HepG2 (cell line): Measurements from ENCODE around the gene HAPLN1. TPM values are rescaled to one million over a fixed set of nuclear protein-coding genes. Genes with fewer than 3 reads are reported as not detected.

Source experiments
- ATAC-seq: fragments of 200-7000 bp; cut with Tn5 transposase; 3 replicates; pipeline ENCODE4 v1.9.1; 2020; ENCODE audit warnings: mild to moderate bottlenecking, moderate library complexity
- BruUV-seq: library from RNA; stranded (reverse); fragments of 400-500 nt; replicated peaks from 2 replicates; lab custom pipeline; 2021; lab: Mats Ljungman, UMichigan
- CTCF ChIA-PET: fragments of 300-600 bp; formaldehyde crosslinking; extraction: SDS; loops from one replicate; lab custom pipeline; 2021; ENCODE audit warnings: low total read pairs, inconsistent platforms, low intra/inter-chr PET ratio; lab: Yijun Ruan, JAX
- POLR2A ChIA-PET: fragments of 350-600 bp; sonication (Branson Sonifier 250); formaldehyde crosslinking; loops from one replicate; lab custom pipeline; 2020; ENCODE audit warnings: antibody characterized with exemption, inconsistent platforms; lab: Yijun Ruan, JAX
- DNase-seq: peaks from one replicate; pipeline ENCODE4 v3.0.0-alpha.2; 2015; ENCODE audit warnings: low spot score
- FAIRE-seq: peaks from 3 replicates; lab custom pipeline; 2011; peaks lifted over from hg19 to GRCh38; lab: Jason Lieb, UNC
- H2AFZ ChIP-seq: one replicate; pipeline ENCODE4 v1.6.1; 2011; ENCODE audit warnings: low read length, inconsistent platforms
- H3K27ac ChIP-seq: fragments of 300-600 bp; 3 replicates; pipeline ENCODE4 v1.8.0; 2011; ENCODE audit warnings: mixed run types, mild to moderate bottlenecking, mixed read lengths, low read length, inconsistent platforms; ENCODE audit not compliant: insufficient read depth; ENCODE audit errors: extremely low read length
- H3K27me3 ChIP-seq, 2 experiments: fragments of 200-600 bp in 1 of 2; 2 replicates in 1 of 2; 3 replicates in 1 of 2; pipeline versions ENCODE4 v1.6.0 to v1.8.0; 2011; ENCODE audit warnings: low read length in 2 of 2, mild to moderate bottlenecking in 2 of 2, moderate library complexity in 2 of 2, inconsistent platforms in 1 of 2; ENCODE audit not compliant: insufficient read depth in 2 of 2, control insufficient read depth in 1 of 2
- H3K36me3 ChIP-seq, 2 experiments: fragments of 200-600 bp in 1 of 2; replicated peaks in 1 of 2; 2 replicates in 1 of 2; 3 replicates in 1 of 2; pipeline versions ENCODE4 v1.5.1 to v1.8.0; 2011; ENCODE audit warnings: low read length in 2 of 2, inconsistent platforms in 1 of 2; ENCODE audit not compliant: insufficient read depth in 2 of 2, control insufficient read depth in 1 of 2
- H3K4me1 ChIP-seq: 2 replicates; pipeline ENCODE4 v1.5.1; 2012; ENCODE audit warnings: low read length, inconsistent platforms; ENCODE audit not compliant: insufficient read depth
- H3K4me2 ChIP-seq: 2 replicates; pipeline ENCODE4 v1.6.0; 2011; ENCODE audit warnings: low read depth, low read length, inconsistent platforms
- H3K4me3 ChIP-seq, 3 experiments: fragments of 200-600 bp in 1 of 3; sonication (generic), shearing (Covaris generic) in 1 of 3; replicated peaks in 1 of 3; 2 replicates each; pipeline ENCODE4 v1.5.1; 2011 to 2016; ENCODE audit warnings: low read length in 3 of 3, inconsistent platforms in 2 of 3, low read depth in 2 of 3, mild to moderate bottlenecking in 2 of 3, control low read depth in 1 of 3, mixed read lengths in 1 of 3; ENCODE audit not compliant: insufficient read depth in 1 of 3
- H3K79me2 ChIP-seq: one replicate; pipeline ENCODE4 v1.6.1; 2011; ENCODE audit warnings: low read length, inconsistent platforms; ENCODE audit not compliant: insufficient read depth
- H3K9ac ChIP-seq: 2 replicates; pipeline ENCODE4 v1.6.0; 2011; ENCODE audit warnings: mild to moderate bottlenecking, low read depth, low read length, inconsistent platforms; ENCODE audit not compliant: insufficient read depth
- H3K9me3 ChIP-seq: 2 replicates; pipeline ENCODE4 v1.5.1; 2012; ENCODE audit warnings: mild to moderate bottlenecking, low read length
- H4K20me1 ChIP-seq: 2 replicates; pipeline ENCODE4 v1.6.0; 2011; ENCODE audit warnings: inconsistent platforms, mild to moderate bottlenecking, low read length, moderate library complexity; ENCODE audit not compliant: insufficient read depth
- ETV6 ChIP-seq: sonication (generic); formaldehyde crosslinking; conservative IDR thresholded peaks from 2 replicates; pipeline ENCODE4 v1.4.0; 2020; ENCODE audit warnings: missing genetic modification reagents
- NFE2L2 ChIP-seq: fragments of 150-350 bp; IDR thresholded peaks from 2 replicates; pipeline ENCODE4 v1.6.1; 2014; ENCODE audit warnings: low read length
- PCBP2 ChIP-seq: fragments of 200-400 bp; formaldehyde crosslinking; optimal IDR thresholded peaks from 2 replicates; pipeline ENCODE3; 2018; ENCODE audit warnings: low read length, low read depth; ENCODE audit not compliant: poor library complexity, severe bottlenecking
- POGZ ChIP-seq: sonication (generic); formaldehyde crosslinking; IDR thresholded peaks from 2 replicates; pipeline ENCODE4 v1.4.0; 2020; ENCODE audit warnings: mild to moderate bottlenecking, missing genetic modification reagents
- SOX6 ChIP-seq, 2 experiments: fragments of 450-650 bp in 1 of 2; sonication (generic) in 1 of 2; formaldehyde crosslinking in 1 of 2; IDR thresholded peaks; 2 replicates each; pipeline versions ENCODE4 v1.4.0 to v1.6.1; 2017 to 2020; ENCODE audit warnings: antibody characterized with exemption in 1 of 2, mild to moderate bottlenecking in 1 of 2, missing genetic modification reagents in 1 of 2
- ZNF546 ChIP-seq: sonication (generic); formaldehyde crosslinking; conservative IDR thresholded peaks from 2 replicates; pipeline ENCODE4 v1.8.1; 2023; ENCODE audit warnings: mild to moderate bottlenecking, missing genetic modification reagents
- ZNF670 ChIP-seq: sonication (generic); formaldehyde crosslinking; IDR thresholded peaks from 2 replicates; pipeline ENCODE4 v1.8.0; 2022; ENCODE audit warnings: mild to moderate bottlenecking, missing genetic modification reagents, borderline replicate concordance
- ZNF788 ChIP-seq: sonication (generic); formaldehyde crosslinking; IDR thresholded peaks from 2 replicates; pipeline ENCODE4 v1.5.0; 2020; ENCODE audit warnings: mild to moderate bottlenecking, missing genetic modification reagents, borderline replicate concordance
- WGBS: methylation state at CpG from one replicate; pipeline ENCODE4 v1.1.6; 2017; ENCODE audit warnings: low lambda C conversion rate; 5-methylcytosine and 5-hydroxymethylcytosine counted together
- in situ Hi-C: cut with HindIII; loops from 2 replicates; pipeline ENCODE4 v1.10.0; 2017; ENCODE audit warnings: low pct_unique_long_range_greater_than_20kb; ENCODE audit not compliant: extremely low pct_ligation_motif_present
- intact Hi-C: fragments of 100-400 bp; cut with micrococcal nuclease; formaldehyde crosslinking; loops from one replicate; pipeline ENCODE4 v1.10.0; 2022; ENCODE audit not compliant: unreplicated experiment
- polyA plus RNA-seq, 8 experiments: library from polyadenylated mRNA; depleted of rRNA in 3 of 8; stranded (reverse) in 7 of 8; unstranded in 1 of 8; fragments of >200 nt; fragmentation: Illumina TruSeq in 4 of 8; extraction: Trizol in 4 of 8; gene quantifications; 2 replicates each; pipeline versions ENCODE4 v1.2.1 to v1.2.3, GENCODE V29; 2011 to 2016; ENCODE audit warnings: low read depth in 4 of 8, missing spikeins in 1 of 8, mixed read lengths in 1 of 8; ENCODE audit not compliant: insufficient read depth in 1 of 8
- total RNA-seq, 5 experiments: library from RNA; depleted of rRNA; stranded (reverse); fragments of >200 nt; fragmentation: Illumina TruSeq; extraction: Trizol; gene quantifications; 2 replicates each; pipeline ENCODE4 v1.2.3, GENCODE V29; 2016; ENCODE audit warnings: low read depth in 1 of 5
- TF ChIP-seq, protein P1 (sequence below): sonication (generic); formaldehyde crosslinking; IDR thresholded peaks from 2 replicates; pipeline ENCODE4 v1.4.0; 2020; ENCODE audit warnings: mild to moderate bottlenecking, missing genetic modification reagents
- TF ChIP-seq, protein P2 (sequence below): sonication (generic); formaldehyde crosslinking; IDR thresholded peaks from 2 replicates; pipeline ENCODE4 v1.4.0; 2020; ENCODE audit warnings: missing genetic modification reagents, borderline replicate concordance
- TF ChIP-seq, protein P3 (sequence below): IDR thresholded peaks from 2 replicates; pipeline ENCODE4 v1.4.0; 2020; ENCODE audit warnings: mild to moderate bottlenecking, missing genetic modification reagents
- TF ChIP-seq, protein P4 (sequence below), 2 experiments: IDR thresholded peaks; 2 replicates each; pipeline ENCODE4 v1.6.1; 2011 to 2012; ENCODE audit warnings: low read length in 2 of 2, borderline replicate concordance in 1 of 2, low read depth in 1 of 2, mild to moderate bottlenecking in 1 of 2, moderate library complexity in 1 of 2
- TF ChIP-seq, protein P5 (sequence below): sonication (generic); formaldehyde crosslinking; IDR thresholded peaks from 2 replicates; pipeline ENCODE4 v1.5.1; 2020; ENCODE audit warnings: missing genetic modification reagents, mild to moderate bottlenecking, borderline replicate concordance

HAPLN1 gene
- total and polyA plus RNA-seq, 2 of the 13 experiments (the other 11 are each of a cell fraction or from before 2014, with no cell fraction given): not detected

DNA sequence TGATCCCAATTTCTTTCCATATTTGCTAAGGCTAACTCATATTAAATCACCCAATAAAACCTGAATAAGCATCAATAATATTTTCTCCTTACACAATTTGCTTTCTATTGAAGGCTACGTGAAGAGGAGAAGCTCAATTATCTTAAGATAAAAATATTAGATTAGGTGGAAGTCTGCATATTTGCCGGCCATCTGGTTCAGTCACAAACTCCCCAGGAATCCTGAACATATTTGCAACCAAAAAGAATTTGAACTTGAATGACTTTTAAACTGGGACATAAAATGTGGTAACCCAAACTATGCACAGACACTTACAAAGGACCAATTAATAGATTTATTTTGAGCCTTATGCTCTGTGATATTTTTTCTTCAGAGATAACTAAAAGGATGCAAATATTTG, 92.3 kb downstream of the HAPLN1 start:
- in situ Hi-C loops (no loop called here), intact Hi-C loops (no loop called here)
- Histone ChIP-seq H3K79me2 (no peaks in the 10 kb centered on the region), H3K4me2 (no peak overlapping the region), H4K20me1 (no peaks in the 10 kb centered on the region), H3K27me3 (peaks cover 0 to 4% of the 10 kb centered on the region in 2 experiments; a peak in 1 of 5 replicates), H3K9ac (no peak overlapping the region), H3K4me3 (no peak overlapping the region), H3K27ac (no peak overlapping the region), H3K36me3 (no peaks in the 10 kb centered on the region), H3K9me3 (no peaks in the 10 kb centered on the region), H2AFZ (no peak overlapping the region), H3K4me1 (no peaks in the 10 kb centered on the region)
- ATAC-seq (no peak), DNase-seq (no peak), FAIRE-seq (no peak)
- CTCF ChIA-PET: no interaction called here
- WGBS: 0% methylated on average over 2 of the region's 2 CpGs
- no TSS peak for BruUV-seq
- POLR2A ChIA-PET: no interaction called here
- TF ChIP-seq ETV6 (CRISPR knock-in tag): no peak
- TF ChIP-seq ZNF788 (CRISPR knock-in tag): no peak
- TF ChIP-seq, protein P1, sequence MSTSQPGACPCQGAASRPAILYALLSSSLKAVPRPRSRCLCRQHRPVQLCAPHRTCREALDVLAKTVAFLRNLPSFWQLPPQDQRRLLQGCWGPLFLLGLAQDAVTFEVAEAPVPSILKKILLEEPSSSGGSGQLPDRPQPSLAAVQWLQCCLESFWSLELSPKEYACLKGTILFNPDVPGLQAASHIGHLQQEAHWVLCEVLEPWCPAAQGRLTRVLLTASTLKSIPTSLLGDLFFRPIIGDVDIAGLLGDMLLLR (CRISPR knock-in tag): no peak
- TF ChIP-seq PCBP2: no peak
- TF ChIP-seq, protein P2, sequence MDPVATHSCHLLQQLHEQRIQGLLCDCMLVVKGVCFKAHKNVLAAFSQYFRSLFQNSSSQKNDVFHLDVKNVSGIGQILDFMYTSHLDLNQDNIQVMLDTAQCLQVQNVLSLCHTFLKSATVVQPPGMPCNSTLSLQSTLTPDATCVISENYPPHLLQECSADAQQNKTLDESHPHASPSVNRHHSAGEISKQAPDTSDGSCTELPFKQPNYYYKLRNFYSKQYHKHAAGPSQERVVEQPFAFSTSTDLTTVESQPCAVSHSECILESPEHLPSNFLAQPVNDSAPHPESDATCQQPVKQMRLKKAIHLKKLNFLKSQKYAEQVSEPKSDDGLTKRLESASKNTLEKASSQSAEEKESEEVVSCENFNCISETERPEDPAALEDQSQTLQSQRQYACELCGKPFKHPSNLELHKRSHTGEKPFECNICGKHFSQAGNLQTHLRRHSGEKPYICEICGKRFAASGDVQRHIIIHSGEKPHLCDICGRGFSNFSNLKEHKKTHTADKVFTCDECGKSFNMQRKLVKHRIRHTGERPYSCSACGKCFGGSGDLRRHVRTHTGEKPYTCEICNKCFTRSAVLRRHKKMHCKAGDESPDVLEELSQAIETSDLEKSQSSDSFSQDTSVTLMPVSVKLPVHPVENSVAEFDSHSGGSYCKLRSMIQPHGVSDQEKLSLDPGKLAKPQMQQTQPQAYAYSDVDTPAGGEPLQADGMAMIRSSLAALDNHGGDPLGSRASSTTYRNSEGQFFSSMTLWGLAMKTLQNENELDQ: no peak
- TF ChIP-seq, protein P3, sequence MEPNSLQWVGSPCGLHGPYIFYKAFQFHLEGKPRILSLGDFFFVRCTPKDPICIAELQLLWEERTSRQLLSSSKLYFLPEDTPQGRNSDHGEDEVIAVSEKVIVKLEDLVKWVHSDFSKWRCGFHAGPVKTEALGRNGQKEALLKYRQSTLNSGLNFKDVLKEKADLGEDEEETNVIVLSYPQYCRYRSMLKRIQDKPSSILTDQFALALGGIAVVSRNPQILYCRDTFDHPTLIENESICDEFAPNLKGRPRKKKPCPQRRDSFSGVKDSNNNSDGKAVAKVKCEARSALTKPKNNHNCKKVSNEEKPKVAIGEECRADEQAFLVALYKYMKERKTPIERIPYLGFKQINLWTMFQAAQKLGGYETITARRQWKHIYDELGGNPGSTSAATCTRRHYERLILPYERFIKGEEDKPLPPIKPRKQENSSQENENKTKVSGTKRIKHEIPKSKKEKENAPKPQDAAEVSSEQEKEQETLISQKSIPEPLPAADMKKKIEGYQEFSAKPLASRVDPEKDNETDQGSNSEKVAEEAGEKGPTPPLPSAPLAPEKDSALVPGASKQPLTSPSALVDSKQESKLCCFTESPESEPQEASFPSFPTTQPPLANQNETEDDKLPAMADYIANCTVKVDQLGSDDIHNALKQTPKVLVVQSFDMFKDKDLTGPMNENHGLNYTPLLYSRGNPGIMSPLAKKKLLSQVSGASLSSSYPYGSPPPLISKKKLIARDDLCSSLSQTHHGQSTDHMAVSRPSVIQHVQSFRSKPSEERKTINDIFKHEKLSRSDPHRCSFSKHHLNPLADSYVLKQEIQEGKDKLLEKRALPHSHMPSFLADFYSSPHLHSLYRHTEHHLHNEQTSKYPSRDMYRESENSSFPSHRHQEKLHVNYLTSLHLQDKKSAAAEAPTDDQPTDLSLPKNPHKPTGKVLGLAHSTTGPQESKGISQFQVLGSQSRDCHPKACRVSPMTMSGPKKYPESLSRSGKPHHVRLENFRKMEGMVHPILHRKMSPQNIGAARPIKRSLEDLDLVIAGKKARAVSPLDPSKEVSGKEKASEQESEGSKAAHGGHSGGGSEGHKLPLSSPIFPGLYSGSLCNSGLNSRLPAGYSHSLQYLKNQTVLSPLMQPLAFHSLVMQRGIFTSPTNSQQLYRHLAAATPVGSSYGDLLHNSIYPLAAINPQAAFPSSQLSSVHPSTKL (CRISPR knock-in tag): no peak
- TF ChIP-seq, protein P4, sequence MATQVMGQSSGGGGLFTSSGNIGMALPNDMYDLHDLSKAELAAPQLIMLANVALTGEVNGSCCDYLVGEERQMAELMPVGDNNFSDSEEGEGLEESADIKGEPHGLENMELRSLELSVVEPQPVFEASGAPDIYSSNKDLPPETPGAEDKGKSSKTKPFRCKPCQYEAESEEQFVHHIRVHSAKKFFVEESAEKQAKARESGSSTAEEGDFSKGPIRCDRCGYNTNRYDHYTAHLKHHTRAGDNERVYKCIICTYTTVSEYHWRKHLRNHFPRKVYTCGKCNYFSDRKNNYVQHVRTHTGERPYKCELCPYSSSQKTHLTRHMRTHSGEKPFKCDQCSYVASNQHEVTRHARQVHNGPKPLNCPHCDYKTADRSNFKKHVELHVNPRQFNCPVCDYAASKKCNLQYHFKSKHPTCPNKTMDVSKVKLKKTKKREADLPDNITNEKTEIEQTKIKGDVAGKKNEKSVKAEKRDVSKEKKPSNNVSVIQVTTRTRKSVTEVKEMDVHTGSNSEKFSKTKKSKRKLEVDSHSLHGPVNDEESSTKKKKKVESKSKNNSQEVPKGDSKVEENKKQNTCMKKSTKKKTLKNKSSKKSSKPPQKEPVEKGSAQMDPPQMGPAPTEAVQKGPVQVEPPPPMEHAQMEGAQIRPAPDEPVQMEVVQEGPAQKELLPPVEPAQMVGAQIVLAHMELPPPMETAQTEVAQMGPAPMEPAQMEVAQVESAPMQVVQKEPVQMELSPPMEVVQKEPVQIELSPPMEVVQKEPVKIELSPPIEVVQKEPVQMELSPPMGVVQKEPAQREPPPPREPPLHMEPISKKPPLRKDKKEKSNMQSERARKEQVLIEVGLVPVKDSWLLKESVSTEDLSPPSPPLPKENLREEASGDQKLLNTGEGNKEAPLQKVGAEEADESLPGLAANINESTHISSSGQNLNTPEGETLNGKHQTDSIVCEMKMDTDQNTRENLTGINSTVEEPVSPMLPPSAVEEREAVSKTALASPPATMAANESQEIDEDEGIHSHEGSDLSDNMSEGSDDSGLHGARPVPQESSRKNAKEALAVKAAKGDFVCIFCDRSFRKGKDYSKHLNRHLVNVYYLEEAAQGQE (IDR thresholded peaks at IDR 0.05; ENCODE audit: borderline replicate concordance in 1 of 2, low read depth in 1 of 2, low read length in 2 of 2): no peak
- TF ChIP-seq, protein P5, sequence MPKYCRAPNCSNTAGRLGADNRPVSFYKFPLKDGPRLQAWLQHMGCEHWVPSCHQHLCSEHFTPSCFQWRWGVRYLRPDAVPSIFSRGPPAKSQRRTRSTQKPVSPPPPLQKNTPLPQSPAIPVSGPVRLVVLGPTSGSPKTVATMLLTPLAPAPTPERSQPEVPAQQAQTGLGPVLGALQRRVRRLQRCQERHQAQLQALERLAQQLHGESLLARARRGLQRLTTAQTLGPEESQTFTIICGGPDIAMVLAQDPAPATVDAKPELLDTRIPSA (CRISPR knock-in tag): no peak
- TF ChIP-seq POGZ (CRISPR knock-in tag): no peak
- TF ChIP-seq ZNF546 (CRISPR knock-in tag): no peak
- no peak for TF ChIP-seq ZNF670 (CRISPR knock-in tag)
- no peak for TF ChIP-seq SOX6 (IDR thresholded peaks at IDR 0.05)
- TF ChIP-seq SOX6 (CRISPR knock-in tag; IDR thresholded peaks at IDR 0.05): no peak
- no peak for TF ChIP-seq NFE2L2
